Measurements from ENCODE around the gene PHF21A.
"Not testable (repeated sequence)": the region's sequence is repeated elsewhere in the genome, so short reads cannot be mapped to it uniquely, and the experiment has no call there.

Gene PHF21A

DNA sequence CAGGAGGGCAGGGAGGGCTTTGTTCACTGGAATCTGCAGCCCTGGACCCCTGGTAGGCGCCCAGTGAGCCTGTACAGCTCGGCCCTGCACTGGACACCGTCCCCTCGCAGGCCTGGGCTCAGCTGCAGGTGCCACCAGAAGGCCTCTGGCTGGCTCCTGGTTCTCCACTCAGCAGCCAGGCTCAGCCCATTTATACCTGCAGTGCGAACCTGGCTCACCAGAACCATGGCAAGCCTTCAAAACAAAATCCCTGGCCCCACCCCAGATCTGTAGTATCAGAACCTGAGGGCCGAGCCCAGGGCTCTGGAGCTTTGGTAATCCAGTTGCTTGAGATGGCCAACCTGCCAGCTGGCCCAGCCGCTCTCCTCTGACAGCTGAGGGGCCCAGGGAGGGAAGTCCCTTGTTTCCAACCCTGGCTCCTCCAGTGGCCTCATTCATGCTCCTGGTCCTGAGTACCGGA is 213.3 kb downstream of the PHF21A start:
- H3K79me2 ChIP-seq (ENCODE audit: low read length) = no peaks in the 10 kb centered on the region
- H3K4me1 ChIP-seq (ENCODE audit: low read length) = no peaks in the 10 kb centered on the region; the same call in 1 of the 2 replicates
- no peak overlapping the region for H3K4me2 ChIP-seq (ENCODE audit: low read length)
- no peak overlapping the region for H3K4me3 ChIP-seq (ENCODE audit: low read length)
- H2AFZ ChIP-seq (ENCODE audit: low read depth, low read length) = no peak overlapping the region
- H4K20me1 ChIP-seq (ENCODE audit: insufficient read depth, low read length) = no peaks in the 10 kb centered on the region
- no peaks in the 10 kb centered on the region for H3K9me3 ChIP-seq (ENCODE audit: insufficient read depth, low read length)
- H3K27me3 ChIP-seq (ENCODE audit: low read depth, low read length) = no peaks in the 10 kb centered on the region
- H3K27ac ChIP-seq (ENCODE audit: low read length) = no peak overlapping the region
- no peak overlapping the region for H3K9ac ChIP-seq (ENCODE audit: low read length)
- no peaks in the 10 kb centered on the region for H3K36me3 ChIP-seq (replicated peaks; ENCODE audit: low read depth, low read length)
- TF ChIP-seq, protein P1, sequence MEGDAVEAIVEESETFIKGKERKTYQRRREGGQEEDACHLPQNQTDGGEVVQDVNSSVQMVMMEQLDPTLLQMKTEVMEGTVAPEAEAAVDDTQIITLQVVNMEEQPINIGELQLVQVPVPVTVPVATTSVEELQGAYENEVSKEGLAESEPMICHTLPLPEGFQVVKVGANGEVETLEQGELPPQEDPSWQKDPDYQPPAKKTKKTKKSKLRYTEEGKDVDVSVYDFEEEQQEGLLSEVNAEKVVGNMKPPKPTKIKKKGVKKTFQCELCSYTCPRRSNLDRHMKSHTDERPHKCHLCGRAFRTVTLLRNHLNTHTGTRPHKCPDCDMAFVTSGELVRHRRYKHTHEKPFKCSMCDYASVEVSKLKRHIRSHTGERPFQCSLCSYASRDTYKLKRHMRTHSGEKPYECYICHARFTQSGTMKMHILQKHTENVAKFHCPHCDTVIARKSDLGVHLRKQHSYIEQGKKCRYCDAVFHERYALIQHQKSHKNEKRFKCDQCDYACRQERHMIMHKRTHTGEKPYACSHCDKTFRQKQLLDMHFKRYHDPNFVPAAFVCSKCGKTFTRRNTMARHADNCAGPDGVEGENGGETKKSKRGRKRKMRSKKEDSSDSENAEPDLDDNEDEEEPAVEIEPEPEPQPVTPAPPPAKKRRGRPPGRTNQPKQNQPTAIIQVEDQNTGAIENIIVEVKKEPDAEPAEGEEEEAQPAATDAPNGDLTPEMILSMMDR (IDR thresholded peaks at IDR 0.05; ENCODE audit: low read depth, low read length) = no peak
- no peak for TF ChIP-seq EZH2phosphoT487 (IDR thresholded peaks at IDR 0.05; ENCODE audit: low read depth)

DNA sequence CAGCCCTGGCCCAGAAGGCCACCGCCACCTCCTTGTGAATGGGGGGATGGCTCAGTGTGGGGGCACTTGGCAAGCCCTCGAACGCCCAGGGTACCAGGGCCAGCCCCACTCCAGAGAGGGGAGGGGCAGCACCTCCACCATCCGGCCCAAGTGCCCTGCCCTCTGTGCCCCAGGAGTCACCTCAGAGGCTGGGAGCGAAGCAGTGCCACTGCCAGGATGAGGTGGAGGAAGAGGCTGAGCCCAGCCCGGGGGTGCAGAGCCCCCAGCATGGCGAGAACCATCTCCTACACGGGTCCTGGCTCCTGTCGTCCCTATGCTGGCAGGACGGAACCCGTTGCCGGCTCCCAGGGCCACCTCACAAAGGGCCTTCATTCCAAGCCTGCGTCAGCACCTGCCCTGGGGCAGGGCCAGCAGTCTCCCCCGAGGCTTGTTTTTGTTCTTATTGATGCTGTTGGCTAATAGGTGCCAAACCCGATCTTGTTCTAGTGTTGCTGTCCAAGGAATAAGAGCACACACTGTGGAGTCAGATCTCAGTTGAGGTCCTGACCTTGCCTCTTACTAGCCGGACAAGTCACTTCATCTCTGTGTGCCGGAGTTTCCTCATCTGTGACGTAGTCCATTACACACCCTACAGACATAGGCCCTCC is 214.2 kb downstream of the PHF21A start, which contains the start of gene FREY1:
TSS of gene FREY1 (minus strand) at position 307 of the 647 bp plus-strand sequence. CDS start at position 281, 26 bp downstream.
- no peaks in the 10 kb centered on the region; the same call in 1 of the 2 replicates for H3K4me1 ChIP-seq (ENCODE audit: low read length)
- H3K79me2 ChIP-seq (ENCODE audit: low read length) = no peaks in the 10 kb centered on the region
- no peaks in the 10 kb centered on the region for H3K36me3 ChIP-seq (replicated peaks; ENCODE audit: low read depth, low read length)
- H3K27ac ChIP-seq (ENCODE audit: low read length) = no peak within 1 kb of the TSS
- H3K9me3 ChIP-seq (ENCODE audit: insufficient read depth, low read length) = no peaks in the 10 kb centered on the region
- no peak within 1 kb of the TSS for H3K9ac ChIP-seq (ENCODE audit: low read length)
- no peak within 1 kb of the TSS for H2AFZ ChIP-seq (ENCODE audit: low read depth, low read length)
- no peak within 1 kb of the TSS for H3K4me3 ChIP-seq (ENCODE audit: low read length)
- H3K4me2 ChIP-seq (ENCODE audit: low read length) = no peak within 1 kb of the TSS
- no peaks in the 10 kb centered on the region for H3K27me3 ChIP-seq (ENCODE audit: low read depth, low read length)
- TF ChIP-seq, protein P1 (IDR thresholded peaks at IDR 0.05; ENCODE audit: low read depth, low read length) = no peak
- no peak for TF ChIP-seq EZH2phosphoT487 (IDR thresholded peaks at IDR 0.05; ENCODE audit: low read depth)
- no peaks in the 10 kb centered on the region for H4K20me1 ChIP-seq (ENCODE audit: insufficient read depth, low read length)

DNA sequence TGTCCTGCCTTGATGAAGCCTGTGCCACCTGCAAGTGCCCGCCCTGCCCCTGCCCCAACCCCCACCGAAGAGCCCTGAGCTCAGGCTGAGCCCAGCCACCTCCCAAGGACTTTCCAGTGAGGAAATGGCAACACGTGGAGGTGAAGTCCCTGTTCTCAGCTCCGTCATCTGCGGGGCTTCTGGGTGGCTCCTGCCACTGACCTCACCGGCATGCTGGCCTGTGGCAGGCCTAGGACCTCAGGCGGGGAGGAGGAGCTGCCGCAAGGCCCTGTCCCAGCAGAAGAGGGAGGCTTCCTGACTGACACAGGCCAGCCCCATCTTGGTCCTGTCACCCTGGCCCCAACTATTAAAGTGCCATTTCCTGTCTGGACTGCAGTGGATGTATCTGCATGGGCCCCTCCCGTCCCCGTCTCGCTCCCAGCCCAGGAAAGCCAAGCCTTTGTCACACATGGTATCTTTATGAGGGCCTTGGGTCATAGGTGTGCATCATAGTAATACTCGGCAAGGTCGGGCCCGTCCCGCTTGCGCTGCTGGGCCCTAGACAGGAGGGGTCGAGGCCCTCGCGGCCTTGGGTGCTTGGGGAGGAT is 215.1 kb downstream of the PHF21A start:
- Histone ChIP-seq H3K4me1 (ENCODE audit: low read length) (no peaks in the 10 kb centered on the region; the same call in 1 of the 2 replicates), H3K27ac (ENCODE audit: low read length) (no peak overlapping the region), H3K9ac (ENCODE audit: low read length) (no peak overlapping the region), H3K79me2 (ENCODE audit: low read length) (no peaks in the 10 kb centered on the region), H3K9me3 (ENCODE audit: insufficient read depth, low read length) (no peaks in the 10 kb centered on the region), H3K36me3 (replicated peaks; ENCODE audit: low read depth, low read length) (no peaks in the 10 kb centered on the region), H3K4me2 (ENCODE audit: low read length) (no peak overlapping the region), H3K27me3 (ENCODE audit: low read depth, low read length) (no peaks in the 10 kb centered on the region), H4K20me1 (ENCODE audit: insufficient read depth, low read length) (no peaks in the 10 kb centered on the region), H2AFZ (ENCODE audit: low read depth, low read length) (no peak overlapping the region), H3K4me3 (ENCODE audit: low read length) (no peak overlapping the region)
- TF ChIP-seq EZH2phosphoT487 (IDR thresholded peaks at IDR 0.05; ENCODE audit: low read depth) = no peak
- TF ChIP-seq, protein P1 (IDR thresholded peaks at IDR 0.05; ENCODE audit: low read depth, low read length) = no peak

DNA sequence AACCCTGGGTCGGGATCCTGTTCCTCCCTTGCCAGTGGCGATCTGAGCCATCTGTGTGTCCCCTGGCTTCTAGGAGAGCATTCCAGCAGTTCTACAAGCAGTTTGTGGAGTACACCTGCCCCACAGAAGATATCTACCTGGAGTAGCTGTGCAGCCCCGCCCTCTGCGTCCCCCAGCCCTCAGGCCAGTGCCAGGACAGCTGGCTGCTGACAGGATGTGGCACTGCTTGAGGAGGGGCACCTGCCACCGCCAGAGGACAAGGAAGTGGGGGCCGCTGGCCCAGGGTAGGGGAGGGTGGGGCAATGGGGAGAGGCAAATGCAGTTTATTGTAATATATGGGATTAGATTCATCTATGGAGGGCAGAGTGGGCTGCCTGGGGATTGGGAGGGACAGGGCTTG is 215.7 kb downstream of the PHF21A start:
- not testable (repeated sequence) for H3K9ac ChIP-seq (ENCODE audit: low read length); H3K36me3 ChIP-seq (replicated peaks; ENCODE audit: low read depth, low read length); H2AFZ ChIP-seq (ENCODE audit: low read depth, low read length); H3K27ac ChIP-seq (ENCODE audit: low read length); H4K20me1 ChIP-seq (ENCODE audit: insufficient read depth, low read length); H3K27me3 ChIP-seq (ENCODE audit: low read depth, low read length); H3K79me2 ChIP-seq (ENCODE audit: low read length); H3K4me1 ChIP-seq (ENCODE audit: low read length); H3K4me2 ChIP-seq (ENCODE audit: low read length); H3K4me3 ChIP-seq (ENCODE audit: low read length); H3K9me3 ChIP-seq (ENCODE audit: insufficient read depth, low read length)

All from OCI-LY3 (cell line).